NT2/D1 (cell line): ENCODE results near the gene AGBL4.
A peak's percentile ranks its signal among the peaks of the same experiment; 100 is the strongest.

Experiments used
- DNase-seq: peaks from one replicate; pipeline ENCODE4 v3.0.0-alpha.2; 2011; ENCODE audit warnings: low read depth, low spot score
- H3K27me3 ChIP-seq: 2 replicates; pipeline ENCODE4 v1.6.0; 2011; ENCODE audit warnings: mild to moderate bottlenecking; ENCODE audit not compliant: insufficient read length, insufficient read depth
- H3K36me3 ChIP-seq: 2 replicates; pipeline ENCODE4 v1.6.1; 2011; ENCODE audit warnings: mild to moderate bottlenecking, low read length, mixed read lengths; ENCODE audit not compliant: insufficient read depth, insufficient read length
- H3K4me1 ChIP-seq: 2 replicates; pipeline ENCODE4 v1.5.1; 2011; ENCODE audit not compliant: insufficient read depth, insufficient read length
- H3K4me3 ChIP-seq: 2 replicates; pipeline ENCODE4 v1.5.1; 2011; ENCODE audit warnings: low read depth; ENCODE audit not compliant: insufficient read length
- H3K9ac ChIP-seq: 2 replicates; pipeline ENCODE4 v1.6.0; 2011; ENCODE audit warnings: low read depth; ENCODE audit not compliant: insufficient read length
- H3K9me3 ChIP-seq: 2 replicates; pipeline ENCODE4 v1.5.1; 2011; ENCODE audit warnings: mild to moderate bottlenecking, low read length; ENCODE audit not compliant: insufficient read depth
- SUZ12 ChIP-seq: IDR thresholded peaks from 2 replicates; pipeline ENCODE4 v1.6.1; 2011; ENCODE audit not compliant: insufficient read length, insufficient read depth; ENCODE audit errors: extremely low read depth
- YY1 ChIP-seq: IDR thresholded peaks from 2 replicates; pipeline ENCODE4 v1.6.1; 2011; ENCODE audit not compliant: insufficient read length, insufficient read depth
- ZNF274 ChIP-seq: IDR thresholded peaks from 2 replicates; pipeline ENCODE4 v1.6.1; 2011; ENCODE audit warnings: mild to moderate bottlenecking, low read depth, low read length

Gene AGBL4

DNA sequence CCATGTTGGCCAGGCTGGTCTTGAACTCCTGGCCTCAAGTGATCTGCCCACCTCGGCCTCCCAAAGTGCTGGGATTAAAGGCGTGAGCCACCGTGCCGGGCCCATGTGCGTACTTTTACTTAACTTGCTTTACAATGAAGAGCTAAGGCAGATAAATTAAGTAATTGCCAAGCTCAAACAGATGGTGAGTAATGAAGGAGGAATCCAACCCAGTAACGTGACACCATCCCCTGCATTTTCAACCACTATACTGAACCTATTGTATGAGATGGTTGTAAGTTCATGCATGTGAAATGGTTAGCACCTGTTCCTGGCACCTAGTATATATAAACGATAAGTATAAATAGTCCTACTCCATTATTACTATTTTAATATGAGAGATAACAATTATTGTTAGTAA lies 659.1 kb downstream of the AGBL4 start:
- H3K36me3 ChIP-seq: no peaks in the 10 kb centered on the region
- no peak overlapping the region for H3K9ac ChIP-seq
- no peaks in the 10 kb centered on the region for H3K4me1 ChIP-seq
- no peak overlapping the region for H3K4me3 ChIP-seq
- TF ChIP-seq ZNF274 (no peak), YY1 (no peak)
- H3K27me3 ChIP-seq: peaks cover 5% of the 10 kb centered on the region
- no peak for DNase-seq
- no peaks in the 10 kb centered on the region for H3K9me3 ChIP-seq

GRCh38 chr1:49363628-49364027 lies 660.1 kb downstream of the AGBL4 start:
- Histone ChIP-seq H3K36me3 (no peaks in the 10 kb centered on the region), H3K9ac (no peak overlapping the region), H3K4me1 (no peaks in the 10 kb centered on the region), H3K27me3 (peaks cover 8% of the 10 kb centered on the region), H3K9me3 (no peaks in the 10 kb centered on the region), H3K4me3 (no peak overlapping the region)
- TF ChIP-seq YY1: no peak
- no peak for TF ChIP-seq ZNF274
- TF ChIP-seq SUZ12: no peak
- no peak for DNase-seq

- H3K9ac ChIP-seq: no peak overlapping the region
- H3K27me3 ChIP-seq: peaks cover 54% of the 10 kb centered on the region
- no peak overlapping the region for H3K4me3 ChIP-seq
- no peak for DNase-seq
- TF ChIP-seq YY1: no peak
- TF ChIP-seq ZNF274: no peak
- TF ChIP-seq SUZ12: no peak
- no peaks in the 10 kb centered on the region for H3K36me3 ChIP-seq
- no peaks in the 10 kb centered on the region for H3K4me1 ChIP-seq
- H3K9me3 ChIP-seq: no peaks in the 10 kb centered on the region
Observed at GRCh38 chr1:49358036-49358435, 665.7 kb downstream of the AGBL4 start.

GRCh38 chr1:49356594-49356993 lies 667.2 kb downstream of the AGBL4 start:
- Histone ChIP-seq H3K27me3 (peaks cover 54% of the 10 kb centered on the region), H3K9ac (no peak overlapping the region), H3K4me3 (no peak overlapping the region), H3K4me1 (no peaks in the 10 kb centered on the region), H3K9me3 (no peaks in the 10 kb centered on the region), H3K36me3 (no peaks in the 10 kb centered on the region)
- no peak for TF ChIP-seq YY1
- no peak for TF ChIP-seq SUZ12
- no peak for TF ChIP-seq ZNF274
- peak; percentile 68 for DNase-seq

DNA sequence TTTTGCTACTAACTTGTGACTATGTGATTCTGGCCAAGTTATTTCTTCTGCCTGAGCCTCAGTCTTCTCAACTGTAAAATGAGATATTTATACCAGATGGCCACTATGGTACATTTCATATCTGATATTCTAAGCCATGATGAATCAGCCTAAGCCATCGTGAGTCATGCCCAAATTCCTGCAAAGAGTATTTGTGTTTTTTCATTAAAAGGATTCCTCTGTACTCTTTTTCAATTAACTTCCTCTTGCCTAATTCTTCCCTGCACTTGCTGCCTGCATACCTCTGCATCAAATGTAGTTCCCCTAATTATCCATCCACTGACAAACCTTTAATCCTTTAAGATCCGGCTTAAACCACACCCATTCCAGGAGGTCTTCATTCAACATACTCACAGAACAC lies 672.0 kb downstream of the AGBL4 start:
- H3K9ac ChIP-seq: no peak overlapping the region
- H3K4me3 ChIP-seq: no peak overlapping the region
- no peaks in the 10 kb centered on the region for H3K4me1 ChIP-seq
- H3K27me3 ChIP-seq: peaks cover 30% of the 10 kb centered on the region
- no peaks in the 10 kb centered on the region for H3K9me3 ChIP-seq
- DNase-seq: no peak
- TF ChIP-seq SUZ12 (no peak), YY1 (no peak), ZNF274 (no peak)
- H3K36me3 ChIP-seq: no peaks in the 10 kb centered on the region

DNA sequence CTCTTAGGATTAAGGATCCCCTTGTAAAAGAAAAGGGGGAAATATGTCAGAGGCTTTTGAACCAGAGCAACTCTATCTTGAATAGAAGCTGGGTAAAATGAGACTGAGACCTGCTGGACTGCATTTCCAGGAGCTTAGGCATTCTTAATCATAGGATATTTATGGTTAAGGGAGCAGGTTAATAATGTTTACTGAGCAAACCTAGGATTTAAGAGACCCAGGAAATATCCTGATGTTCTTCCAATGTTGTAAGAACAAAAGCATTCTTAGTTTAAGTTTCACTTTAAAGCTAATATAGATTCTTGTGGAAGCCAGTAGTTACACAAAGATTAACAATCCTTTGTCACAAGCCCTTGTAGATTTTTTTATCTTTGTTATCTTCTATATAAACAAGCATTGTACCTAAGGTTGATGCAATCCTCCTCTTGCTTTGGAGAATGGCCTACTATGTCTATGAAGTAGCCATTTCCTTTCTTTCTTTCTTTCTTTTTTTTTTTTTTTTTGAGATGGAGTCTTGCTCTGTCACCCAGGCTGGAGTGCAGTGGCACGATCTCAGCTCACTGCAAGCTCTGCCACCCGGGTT lies 676.9 kb downstream of the AGBL4 start:
- Histone ChIP-seq H3K4me1 (no peaks in the 10 kb centered on the region), H3K27me3 (no peaks in the 10 kb centered on the region), H3K4me3 (no peak overlapping the region), H3K9me3 (no peaks in the 10 kb centered on the region), H3K36me3 (no peaks in the 10 kb centered on the region), H3K9ac (no peak overlapping the region)
- no peak for DNase-seq
- TF ChIP-seq SUZ12 (no peak), ZNF274 (no peak), YY1 (no peak)

- DNase-seq: no peak
- Histone ChIP-seq H3K9ac (no peak overlapping the region), H3K27me3 (no peaks in the 10 kb centered on the region), H3K4me1 (no peaks in the 10 kb centered on the region), H3K36me3 (no peaks in the 10 kb centered on the region), H3K4me3 (no peak overlapping the region), H3K9me3 (no peaks in the 10 kb centered on the region)
- no peak for TF ChIP-seq ZNF274
- no peak for TF ChIP-seq SUZ12
- TF ChIP-seq YY1: no peak
Observed at GRCh38 chr1:49340576-49340975, 683.2 kb downstream of the AGBL4 start.

DNA sequence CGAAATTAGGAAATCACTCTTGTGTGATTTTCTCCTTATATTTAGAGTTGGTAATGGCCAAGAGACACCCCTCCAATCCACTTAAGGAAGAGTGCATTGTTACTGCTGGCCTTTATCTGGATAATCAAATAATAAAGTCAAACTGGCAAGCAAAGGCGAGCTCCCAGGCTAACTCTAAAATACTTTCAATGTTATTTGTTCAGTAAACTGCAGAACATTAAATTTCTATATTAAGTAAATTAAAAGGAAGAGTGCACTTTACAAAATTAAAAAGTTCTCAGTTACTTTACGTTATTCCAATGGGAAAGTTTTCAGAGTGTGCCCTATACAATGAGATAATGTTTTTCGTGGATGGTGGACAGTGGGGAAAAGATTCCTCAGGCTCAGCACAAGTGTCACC lies 684.7 kb downstream of the AGBL4 start:
- Histone ChIP-seq H3K36me3 (no peaks in the 10 kb centered on the region), H3K9me3 (no peaks in the 10 kb centered on the region), H3K4me1 (no peaks in the 10 kb centered on the region), H3K4me3 (no peak overlapping the region), H3K27me3 (no peaks in the 10 kb centered on the region), H3K9ac (no peak overlapping the region)
- no peak for TF ChIP-seq SUZ12
- no peak for TF ChIP-seq YY1
- TF ChIP-seq ZNF274: no peak
- DNase-seq: no peak
